K562 (cell line): Measurements from ENCODE around the gene BOC.

ENCODE experiments used
- EGR1 ChIP-seq: fragments of 450-650 bp; conservative IDR thresholded peaks from 2 replicates; pipeline ENCODE4 v1.6.1; 2017; ENCODE audit warnings: mild to moderate bottlenecking
- ZNF263 ChIP-seq: sonication (generic); formaldehyde crosslinking; IDR thresholded peaks from 2 replicates; pipeline ENCODE4 v1.8.0; 2022; ENCODE audit warnings: mild to moderate bottlenecking, missing genetic modification reagents, borderline replicate concordance
- TF ChIP-seq, protein P1 (sequence below), 3 experiments: IDR thresholded peaks in 2 of 3; conservative IDR thresholded peaks in 1 of 3; 2 replicates each; pipeline ENCODE4 v1.5.1; 2011 to 2012; ENCODE audit warnings: low read length in 3 of 3, mild to moderate bottlenecking in 3 of 3, control low read depth in 2 of 3, improper control_type of control experiment in 1 of 3, inconsistent platforms in 1 of 3, low read depth in 1 of 3, mixed read lengths in 1 of 3, moderate library complexity in 1 of 3; ENCODE audit not compliant: insufficient read depth in 2 of 3

DNA sequence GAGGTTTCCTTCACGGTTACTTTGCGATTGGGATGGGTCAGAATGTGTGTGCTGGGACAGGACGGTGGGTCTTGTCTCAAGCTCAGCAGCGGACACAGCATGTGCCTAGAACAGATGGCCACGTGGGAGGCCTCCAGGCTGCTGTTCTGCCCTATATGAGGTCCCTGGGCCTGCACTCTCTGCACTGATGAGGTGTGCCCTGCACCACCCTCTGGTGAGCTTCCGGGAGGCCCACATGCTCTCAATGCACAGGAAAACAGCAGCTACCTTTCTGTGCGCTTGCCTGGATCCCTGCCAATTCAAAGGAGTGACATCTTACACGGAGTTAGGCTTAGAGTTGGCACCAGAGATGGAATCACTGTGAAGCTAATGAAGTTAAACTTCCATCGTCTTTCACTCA, 59.8 kb downstream of the BOC start:
- TF ChIP-seq ZNF263 (CRISPR knock-in tag) (no peak), EGR1 (no peak)
- TF ChIP-seq, protein P1, sequence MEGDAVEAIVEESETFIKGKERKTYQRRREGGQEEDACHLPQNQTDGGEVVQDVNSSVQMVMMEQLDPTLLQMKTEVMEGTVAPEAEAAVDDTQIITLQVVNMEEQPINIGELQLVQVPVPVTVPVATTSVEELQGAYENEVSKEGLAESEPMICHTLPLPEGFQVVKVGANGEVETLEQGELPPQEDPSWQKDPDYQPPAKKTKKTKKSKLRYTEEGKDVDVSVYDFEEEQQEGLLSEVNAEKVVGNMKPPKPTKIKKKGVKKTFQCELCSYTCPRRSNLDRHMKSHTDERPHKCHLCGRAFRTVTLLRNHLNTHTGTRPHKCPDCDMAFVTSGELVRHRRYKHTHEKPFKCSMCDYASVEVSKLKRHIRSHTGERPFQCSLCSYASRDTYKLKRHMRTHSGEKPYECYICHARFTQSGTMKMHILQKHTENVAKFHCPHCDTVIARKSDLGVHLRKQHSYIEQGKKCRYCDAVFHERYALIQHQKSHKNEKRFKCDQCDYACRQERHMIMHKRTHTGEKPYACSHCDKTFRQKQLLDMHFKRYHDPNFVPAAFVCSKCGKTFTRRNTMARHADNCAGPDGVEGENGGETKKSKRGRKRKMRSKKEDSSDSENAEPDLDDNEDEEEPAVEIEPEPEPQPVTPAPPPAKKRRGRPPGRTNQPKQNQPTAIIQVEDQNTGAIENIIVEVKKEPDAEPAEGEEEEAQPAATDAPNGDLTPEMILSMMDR (IDR thresholded peaks at IDR 0.05 in 2 of 3, conservative IDR thresholded peaks at IDR 0.05 in 1 of 3; ENCODE audit: insufficient read depth in 2 of 3, low read depth in 1 of 3, low read length in 3 of 3): no peak
